ENCODE data around the gene PPP2R1B. TPM values are rescaled to one million over a fixed set of nuclear protein-coding genes. Genes with fewer than 3 reads are reported as not detected.
A peak's percentile ranks its signal among the peaks of the same experiment; 100 is the strongest.

Gene PPP2R1B
- total RNA-seq, 2 experiments from 2014 or later, result 34.5 to 39.2 TPM

- Mint-ChIP-seq H3K36me3 (ENCODE audit: low read depth) (peaks cover 14% of the 10 kb centered on the region), H3K27ac (peak overlapping the region; percentile 84), H3K27me3 (no peaks in the 10 kb centered on the region), H3K4me1 (ENCODE audit: low read depth) (peaks cover 21% of the 10 kb centered on the region), H3K9me3 (no peaks in the 10 kb centered on the region), H3K4me3 (no peak overlapping the region)
- H3K4me1 ChIP-seq (ENCODE audit: insufficient read depth, low read length), result peaks cover 6% of the 10 kb centered on the region
- CTCF ChIA-PET, result interaction anchor here (0.9 kb wide), 1 partner anchor 130 kb away, joined by 3 read pairs; no protein-coding TSS in a partner anchor
- no peak overlapping the region for H3K27ac ChIP-seq (ENCODE audit: low read depth in 1 of 2, low read length in 2 of 2)
- DNase-seq (no peak), ATAC-seq (ENCODE audit: poor library complexity) (no peak)
- H3K36me3 ChIP-seq (ENCODE audit: insufficient read depth, low read length), result peaks cover 7% of the 10 kb centered on the region
- no peak overlapping the region for H3K4me3 ChIP-seq (ENCODE audit: low read length)
- POLR2A ChIA-PET, result no interaction called here
- H3K9me3 ChIP-seq (ENCODE audit: control insufficient read depth in 1 of 2, insufficient read depth in 1 of 2, low read length in 2 of 2), result no peaks in the 10 kb centered on the region
- H3K27me3 ChIP-seq (ENCODE audit: control insufficient read depth in 1 of 2, insufficient read depth in 2 of 2, low read length in 2 of 2), result no peaks in the 10 kb centered on the region
- intact Hi-C loops (cut with DNase I, micrococcal nuclease), result no loop called here
- TF ChIP-seq CTCF (IDR thresholded peaks at IDR 0.05), result no peak
Observed at GRCh38 chr11:111734101-111734953, 31.9 kb downstream of the PPP2R1B start.

- H3K4me3 Mint-ChIP-seq, result no peak overlapping the region
- intact Hi-C loops (cut with DNase I, micrococcal nuclease), result no loop called here
- H3K4me1 ChIP-seq (ENCODE audit: insufficient read depth, low read length), result peaks cover 6% of the 10 kb centered on the region
- H3K27ac Mint-ChIP-seq, result no peak overlapping the region
- ATAC-seq (ENCODE audit: poor library complexity), result no peak
- H3K4me3 ChIP-seq (ENCODE audit: low read length), result no peak overlapping the region
- H3K36me3 Mint-ChIP-seq (ENCODE audit: low read depth), result peaks cover 8% of the 10 kb centered on the region
- H3K4me1 Mint-ChIP-seq (ENCODE audit: low read depth), result peaks cover 21% of the 10 kb centered on the region
- ChIA-PET POLR2A (interaction anchor here (0.9 kb wide), 1 partner anchor 32 kb away, joined by 3 read pairs; no protein-coding TSS in a partner anchor), CTCF (interaction anchor here (0.9 kb wide), 1 partner anchor 129 kb away, joined by 3 read pairs; no protein-coding TSS in a partner anchor)
- H3K9me3 Mint-ChIP-seq, result no peaks in the 10 kb centered on the region
- no peak for DNase-seq
- peaks cover 7% of the 10 kb centered on the region for H3K36me3 ChIP-seq (ENCODE audit: insufficient read depth, low read length)
- H3K27me3 ChIP-seq (ENCODE audit: control insufficient read depth in 1 of 2, insufficient read depth in 2 of 2, low read length in 2 of 2), result no peaks in the 10 kb centered on the region
- H3K9me3 ChIP-seq (ENCODE audit: control insufficient read depth in 1 of 2, insufficient read depth in 1 of 2, low read length in 2 of 2), result no peaks in the 10 kb centered on the region
- no peak for TF ChIP-seq CTCF (IDR thresholded peaks at IDR 0.05)
- no peaks in the 10 kb centered on the region for H3K27me3 Mint-ChIP-seq
- no peak overlapping the region for H3K27ac ChIP-seq (ENCODE audit: low read depth in 1 of 2, low read length in 2 of 2)
Observed at GRCh38 chr11:111733611-111734088, 32.5 kb downstream of the PPP2R1B start.

GRCh38 chr11:111733016-111733415, 33.2 kb downstream of the PPP2R1B start:
- Mint-ChIP-seq H3K4me1 (ENCODE audit: low read depth) (peaks cover 21% of the 10 kb centered on the region), H3K27me3 (no peaks in the 10 kb centered on the region), H3K4me3 (no peak overlapping the region), H3K27ac (no peak overlapping the region), H3K9me3 (no peaks in the 10 kb centered on the region), H3K36me3 (ENCODE audit: low read depth) (peaks cover 4% of the 10 kb centered on the region)
- intact Hi-C loops (cut with DNase I, micrococcal nuclease), result no loop called here
- Histone ChIP-seq H3K27ac (ENCODE audit: low read depth in 1 of 2, low read length in 2 of 2) (no peak overlapping the region), H3K36me3 (ENCODE audit: insufficient read depth, low read length) (peaks cover 4% of the 10 kb centered on the region), H3K4me1 (ENCODE audit: insufficient read depth, low read length) (peaks cover 6% of the 10 kb centered on the region), H3K27me3 (ENCODE audit: control insufficient read depth in 1 of 2, insufficient read depth in 2 of 2, low read length in 2 of 2) (no peaks in the 10 kb centered on the region), H3K9me3 (ENCODE audit: control insufficient read depth in 1 of 2, insufficient read depth in 1 of 2, low read length in 2 of 2) (no peaks in the 10 kb centered on the region), H3K4me3 (ENCODE audit: low read length) (no peak overlapping the region)
- DNase-seq, result no peak
- ATAC-seq (ENCODE audit: poor library complexity), result no peak
- POLR2A ChIA-PET, result interaction anchor here (0.6 to 0.9 kb wide), 2 partner anchors 16 to 33 kb away, joined by 3 read pairs; no protein-coding TSS in a partner anchor
- CTCF ChIA-PET, result interaction anchor here (0.9 kb wide), 1 partner anchor 129 kb away, joined by 3 read pairs; no protein-coding TSS in a partner anchor
- no peak for TF ChIP-seq CTCF (IDR thresholded peaks at IDR 0.05)

Measured in CD4-positive, alpha-beta T cell (primary cell).